ENCODE results near the gene PP2D1.

DNA sequence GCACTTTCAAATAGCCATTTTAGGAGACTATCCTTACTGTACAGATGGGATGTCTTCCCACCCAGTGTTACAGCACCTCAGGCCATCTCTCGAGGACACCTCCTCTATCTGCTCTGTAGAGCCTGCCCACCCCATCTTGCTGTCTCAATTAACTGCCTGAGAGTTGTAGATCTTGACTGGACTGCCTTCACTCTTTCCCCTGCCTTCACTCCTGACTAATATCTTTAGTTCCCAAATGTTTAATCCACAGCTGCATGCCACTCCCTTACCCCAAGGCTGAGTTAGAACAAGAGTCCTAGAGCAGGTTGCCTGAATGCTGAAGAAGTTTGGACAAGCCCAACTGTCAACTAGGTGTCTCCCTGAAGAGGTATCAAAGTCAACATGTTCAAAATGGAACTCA is 1.3 kb upstream of the PP2D1 start:
- TF ChIP-seq POLR2A (IDR thresholded peaks at IDR 0.05) (no peak), POLR2AphosphoS5 (IDR thresholded peaks at IDR 0.05) (no peak), CTCF (IDR thresholded peaks at IDR 0.05) (no peak)
